GM21390 (cell line): ENCODE data around the gene CEP350.
"Not testable (repeated sequence)": the region's sequence is repeated elsewhere in the genome, so short reads cannot be mapped to it uniquely, and the experiment has no call there.

ENCODE experiments used
- ATAC-seq: cut with Tn5 transposase; IDR thresholded peaks from one replicate; pipeline ENCODE4 v1.9.1; 2021; ENCODE audit not compliant: unreplicated experiment

Gene CEP350

GRCh38 chr1:179990847-179991246, 36.2 kb downstream of the CEP350 start:
- no peak for ATAC-seq

- ATAC-seq: no peak
Measured at GRCh38 chr1:179995576-179995975, 41.0 kb downstream of the CEP350 start.

- no peak for ATAC-seq
Measured at GRCh38 chr1:179996099-179996498, 41.5 kb downstream of the CEP350 start.

GRCh38 chr1:180000575-180000974, 46.0 kb downstream of the CEP350 start:
- ATAC-seq: no peak

- ATAC-seq: no peak
Measured at GRCh38 chr1:180002437-180002836, 47.8 kb downstream of the CEP350 start.

- ATAC-seq: peak; percentile 93
Measured at GRCh38 chr1:180003026-180003695, 48.6 kb downstream of the CEP350 start.

GRCh38 chr1:180006762-180007161, 52.2 kb downstream of the CEP350 start:
- ATAC-seq: not testable (repeated sequence)

GRCh38 chr1:180020017-180020416, 65.4 kb downstream of the CEP350 start:
- ATAC-seq: no peak

- no peak for ATAC-seq
Measured at GRCh38 chr1:180026556-180026955, 71.9 kb downstream of the CEP350 start.

GRCh38 chr1:180027949-180028445, 73.4 kb downstream of the CEP350 start:
- no peak for ATAC-seq

- ATAC-seq: no peak
Measured at GRCh38 chr1:180028864-180029263, 74.3 kb downstream of the CEP350 start.

- no peak for ATAC-seq
Measured at GRCh38 chr1:180029524-180030135, 75.0 kb downstream of the CEP350 start.

GRCh38 chr1:180031664-180032063, 77.1 kb downstream of the CEP350 start:
- ATAC-seq: no peak

GRCh38 chr1:180033390-180033789, 78.8 kb downstream of the CEP350 start:
- no peak for ATAC-seq

GRCh38 chr1:180040034-180040433, 85.4 kb downstream of the CEP350 start:
- ATAC-seq: no peak

- no peak for ATAC-seq
Measured at GRCh38 chr1:180041582-180041981, 87.0 kb downstream of the CEP350 start.

GRCh38 chr1:180042988-180043622, 88.5 kb downstream of the CEP350 start:
- no peak for ATAC-seq

GRCh38 chr1:180043785-180044184, 89.2 kb downstream of the CEP350 start:
- ATAC-seq: no peak

GRCh38 chr1:180046674-180047073, 92.1 kb downstream of the CEP350 start:
- ATAC-seq: no peak

GRCh38 chr1:180053594-180054567, 99.3 kb downstream of the CEP350 start:
- no peak for ATAC-seq

- no peak for ATAC-seq
Measured at GRCh38 chr1:180057883-180058396, 103.3 kb downstream of the CEP350 start.
